ENCODE data around the gene ACOT11. TPM values are rescaled to one million over a fixed set of nuclear protein-coding genes. Genes with fewer than 3 reads are reported as not detected.

Gene ACOT11
- total RNA-seq, 6 donors from 2014 or later, result 2.3 to 13.6 (median 7.0) TPM

DNA sequence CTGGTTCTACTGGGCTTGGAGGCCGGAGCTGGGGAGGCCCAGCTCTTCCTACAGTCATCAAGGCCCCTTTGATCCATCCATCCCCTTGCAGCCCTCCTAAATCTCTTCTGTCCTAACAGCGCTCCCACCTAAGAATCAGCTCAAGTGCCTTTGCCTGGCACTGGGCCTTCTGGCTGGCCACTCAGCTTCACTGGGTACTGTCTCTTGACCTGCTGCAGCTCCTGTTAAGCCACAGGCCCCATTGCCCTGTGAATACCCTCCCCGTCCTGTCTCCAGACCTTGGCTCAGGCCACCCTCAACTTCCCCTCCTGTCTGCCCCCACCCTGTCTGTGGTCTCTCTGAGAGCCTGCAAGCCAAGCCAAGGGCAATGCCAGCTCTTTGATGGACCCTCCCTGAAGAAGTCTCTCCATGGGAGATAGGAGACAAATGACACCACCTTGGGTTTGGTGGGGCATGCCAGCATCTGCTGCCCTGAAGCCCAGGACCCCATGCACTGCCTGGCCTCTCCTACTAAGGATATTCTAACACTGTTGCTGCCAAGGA lies 48.0 kb downstream of the ACOT11 start:
- Histone ChIP-seq H3K36me3 (peaks cover 0 to 3% (median 1%) of the 10 kb centered on the region in 4 donors), H3K27ac (no peak overlapping the region), H3K4me1 (no peaks in the 10 kb centered on the region), H3K4me3 (no peak overlapping the region), H3K9me3 (no peaks in the 10 kb centered on the region), H3K27me3 (no peaks in the 10 kb centered on the region)
- DNase-seq, result no peak
- no peak for ATAC-seq (ENCODE audit: low FRiP score in 2 of 2)
- 97 to 100% methylated on average over 2 to 3 of the region's 3 CpGs for WGBS, 2 donors
- no peak for TF ChIP-seq POLR2A (IDR thresholded peaks at IDR 0.05)
- TF ChIP-seq, protein P1, sequence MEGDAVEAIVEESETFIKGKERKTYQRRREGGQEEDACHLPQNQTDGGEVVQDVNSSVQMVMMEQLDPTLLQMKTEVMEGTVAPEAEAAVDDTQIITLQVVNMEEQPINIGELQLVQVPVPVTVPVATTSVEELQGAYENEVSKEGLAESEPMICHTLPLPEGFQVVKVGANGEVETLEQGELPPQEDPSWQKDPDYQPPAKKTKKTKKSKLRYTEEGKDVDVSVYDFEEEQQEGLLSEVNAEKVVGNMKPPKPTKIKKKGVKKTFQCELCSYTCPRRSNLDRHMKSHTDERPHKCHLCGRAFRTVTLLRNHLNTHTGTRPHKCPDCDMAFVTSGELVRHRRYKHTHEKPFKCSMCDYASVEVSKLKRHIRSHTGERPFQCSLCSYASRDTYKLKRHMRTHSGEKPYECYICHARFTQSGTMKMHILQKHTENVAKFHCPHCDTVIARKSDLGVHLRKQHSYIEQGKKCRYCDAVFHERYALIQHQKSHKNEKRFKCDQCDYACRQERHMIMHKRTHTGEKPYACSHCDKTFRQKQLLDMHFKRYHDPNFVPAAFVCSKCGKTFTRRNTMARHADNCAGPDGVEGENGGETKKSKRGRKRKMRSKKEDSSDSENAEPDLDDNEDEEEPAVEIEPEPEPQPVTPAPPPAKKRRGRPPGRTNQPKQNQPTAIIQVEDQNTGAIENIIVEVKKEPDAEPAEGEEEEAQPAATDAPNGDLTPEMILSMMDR (IDR thresholded peaks at IDR 0.05), result no peak
- no peak for TF ChIP-seq POLR2AphosphoS5 (IDR thresholded peaks at IDR 0.05)
- no peak for TF ChIP-seq EP300 (IDR thresholded peaks at IDR 0.05)

DNA sequence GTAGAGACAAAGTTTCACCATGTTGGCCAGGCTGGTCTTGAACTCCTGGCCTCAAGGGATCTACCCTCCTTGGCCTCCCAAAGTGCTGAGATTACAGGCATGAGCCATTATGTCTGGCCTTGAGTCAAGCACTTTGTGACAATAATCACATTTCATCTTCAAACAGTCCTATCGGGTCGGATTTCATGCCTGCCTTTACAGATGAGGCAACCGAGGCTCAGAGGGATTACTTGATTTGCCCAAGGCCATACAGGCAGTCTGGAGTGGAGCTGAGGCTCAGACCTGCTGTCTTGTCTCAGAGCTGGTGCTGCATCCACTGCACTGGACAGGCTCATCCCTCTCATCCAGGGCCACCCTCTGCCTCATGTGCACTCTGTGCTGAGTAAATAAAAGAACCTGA lies 48.7 kb downstream of the ACOT11 start:
- Histone ChIP-seq H3K36me3 (peaks cover 0 to 3% (median 1%) of the 10 kb centered on the region in 4 donors), H3K4me1 (no peaks in the 10 kb centered on the region), H3K27me3 (no peaks in the 10 kb centered on the region), H3K9me3 (no peaks in the 10 kb centered on the region), H3K27ac (no peak overlapping the region), H3K4me3 (no peak overlapping the region)
- no peak for TF ChIP-seq EP300 (IDR thresholded peaks at IDR 0.05)
- no peak for TF ChIP-seq POLR2A (IDR thresholded peaks at IDR 0.05)
- TF ChIP-seq POLR2AphosphoS5 (IDR thresholded peaks at IDR 0.05), result no peak
- TF ChIP-seq, protein P1 (IDR thresholded peaks at IDR 0.05), result no peak
- DNase-seq, result no peak
- 80 to 98% methylated on average over 1 to 3 of the region's 3 CpGs for WGBS, 2 donors
- ATAC-seq (ENCODE audit: low FRiP score in 2 of 2), result no peak

DNA sequence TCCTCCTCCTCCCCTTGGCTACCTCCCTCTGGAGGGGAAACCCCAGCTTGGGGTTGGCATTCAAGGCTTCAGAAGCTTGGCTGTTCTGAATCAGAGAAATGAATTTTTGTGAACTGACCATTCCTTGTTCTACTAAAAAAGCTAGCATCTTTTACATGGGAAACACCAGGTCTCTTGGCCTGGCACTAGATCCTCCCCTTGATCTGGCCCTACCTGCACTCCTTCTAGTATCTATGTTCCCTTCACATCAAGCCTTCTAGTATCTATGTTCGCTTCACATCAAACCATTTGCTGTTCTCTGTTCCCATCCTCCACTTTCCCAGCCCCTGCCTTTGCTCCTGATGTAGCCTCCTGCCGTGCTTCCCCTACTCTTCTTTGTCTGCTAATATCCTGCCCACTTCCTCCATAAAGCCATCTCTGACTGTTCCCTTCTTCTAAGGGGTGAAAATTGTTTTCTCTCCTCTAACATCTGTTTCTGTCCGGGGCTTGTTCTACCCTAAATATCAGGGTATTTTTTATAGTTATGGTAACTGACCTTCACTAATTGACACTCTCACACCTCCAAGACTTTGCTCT lies 49.5 kb downstream of the ACOT11 start:
- ATAC-seq (ENCODE audit: low FRiP score in 2 of 2) (no peak), DNase-seq (no peak)
- Histone ChIP-seq H3K4me3 (no peak overlapping the region), H3K4me1 (no peaks in the 10 kb centered on the region), H3K9me3 (no peaks in the 10 kb centered on the region), H3K27me3 (no peaks in the 10 kb centered on the region), H3K27ac (no peak overlapping the region), H3K36me3 (peaks cover 0 to 3% (median 1%) of the 10 kb centered on the region in 4 donors)
- WGBS, 2 donors, result 75 to 76% methylated on average over 3 of the region's 3 CpGs
- TF ChIP-seq EP300 (IDR thresholded peaks at IDR 0.05), result no peak
- no peak for TF ChIP-seq POLR2A (IDR thresholded peaks at IDR 0.05)
- TF ChIP-seq, protein P1 (IDR thresholded peaks at IDR 0.05), result no peak
- no peak for TF ChIP-seq POLR2AphosphoS5 (IDR thresholded peaks at IDR 0.05)

DNA sequence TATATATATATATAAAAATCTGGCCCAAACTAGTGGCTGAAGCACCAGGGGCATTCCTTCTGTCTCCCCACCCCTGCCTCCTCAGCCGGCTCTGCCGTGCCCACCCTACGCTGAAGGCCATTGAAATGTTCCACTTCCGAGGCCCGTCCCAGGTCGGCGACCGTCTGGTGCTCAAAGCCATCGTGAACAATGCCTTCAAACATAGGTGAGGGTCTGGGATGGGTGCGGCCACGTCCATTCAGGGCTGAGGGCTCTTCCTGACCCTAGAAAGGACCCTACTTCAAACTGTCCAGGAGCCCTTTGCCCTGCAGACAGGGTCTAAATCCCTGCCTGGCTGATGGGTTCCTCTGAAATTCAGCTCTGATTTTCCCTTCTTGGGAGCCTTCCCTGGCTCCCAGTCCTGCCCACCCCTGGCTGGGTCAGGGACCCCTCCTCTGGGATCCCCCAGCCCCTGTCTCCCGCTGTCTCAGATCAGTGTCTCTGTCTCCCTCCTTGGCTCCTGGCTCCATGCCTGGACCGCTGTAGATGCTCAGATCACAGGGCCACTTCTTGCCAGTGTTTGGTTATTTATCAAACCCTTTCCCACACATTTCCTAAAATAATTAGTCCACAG lies 51.3 kb downstream of the ACOT11 start:
- WGBS, 2 donors, result 87 to 92% methylated on average over 9 to 13 of the region's 13 CpGs
- Histone ChIP-seq H3K36me3 (peaks cover 0 to 3% (median 1%) of the 10 kb centered on the region in 4 donors), H3K27ac (no peak overlapping the region), H3K4me3 (no peak overlapping the region), H3K9me3 (no peaks in the 10 kb centered on the region), H3K4me1 (no peaks in the 10 kb centered on the region), H3K27me3 (no peaks in the 10 kb centered on the region)
- DNase-seq, result no peak
- no peak for ATAC-seq (ENCODE audit: low FRiP score in 2 of 2)
- TF ChIP-seq, protein P1 (IDR thresholded peaks at IDR 0.05), result no peak
- TF ChIP-seq POLR2A (IDR thresholded peaks at IDR 0.05) (no peak), EP300 (IDR thresholded peaks at IDR 0.05) (no peak), POLR2AphosphoS5 (IDR thresholded peaks at IDR 0.05) (no peak)

Measured in upper lobe of left lung (tissue), 6 donors.